ENCODE data around the gene ANKRD34C.

ANKRD34C gene

GRCh38 chr15:79248183-79248582 lies 34.3 kb upstream of the ANKRD34C start:
- no peak overlapping the region for H3K27ac ChIP-seq (ENCODE audit: low read depth, low read length)
- H3K79me1 ChIP-seq (ENCODE audit: low read length): no peaks in the 10 kb centered on the region
- no peak overlapping the region for H2BK120ac ChIP-seq (ENCODE audit: low read depth, low read length)
- H4K8ac ChIP-seq (ENCODE audit: low read depth, low read length): no peak overlapping the region
- H3K18ac ChIP-seq (ENCODE audit: low read length): no peak overlapping the region
- no peak overlapping the region for H2AK5ac ChIP-seq (ENCODE audit: low read length)
- no peak overlapping the region for H3K56ac ChIP-seq (ENCODE audit: low read length)
- no peak overlapping the region for H2BK5ac ChIP-seq (ENCODE audit: low read length)
- H3K79me2 ChIP-seq (ENCODE audit: control insufficient read depth, insufficient read depth, low read length): no peaks in the 10 kb centered on the region
- H3K9ac ChIP-seq (ENCODE audit: low read length): no peak overlapping the region
- no peaks in the 10 kb centered on the region for H3K27me3 ChIP-seq (ENCODE audit: insufficient read depth, low read length, poor library complexity)
- no peak for DNase-seq
- WGBS (ENCODE audit: extremely low coverage, insufficient coverage, low lambda C conversion rate): no CpG with 5 or more reads among the region's 2 CpGs
- H3K4me3 ChIP-seq (ENCODE audit: low read length): no peak overlapping the region
- H3K4ac ChIP-seq (ENCODE audit: low read depth, low read length): no peak overlapping the region
- H3K4me1 ChIP-seq (ENCODE audit: control insufficient read depth, low read depth, low read length): no peaks in the 10 kb centered on the region
- H3K36me3 ChIP-seq (ENCODE audit: control insufficient read depth, insufficient read depth, low read length): no peaks in the 10 kb centered on the region
- no peak overlapping the region for H2BK15ac ChIP-seq (replicated peaks; ENCODE audit: low read depth)
- H4K5ac ChIP-seq (ENCODE audit: low read length): no peak overlapping the region
- no peak overlapping the region for H3K23ac ChIP-seq (ENCODE audit: low read length)
- no peak overlapping the region for H3K4me2 ChIP-seq (ENCODE audit: low read length)

GRCh38 chr15:79257454-79257853 lies 25.1 kb upstream of the ANKRD34C start:
- Histone ChIP-seq H3K18ac (ENCODE audit: low read length) (no peak overlapping the region), H2BK5ac (ENCODE audit: low read length) (no peak overlapping the region), H4K5ac (ENCODE audit: low read length) (no peak overlapping the region), H3K4me3 (ENCODE audit: low read length) (no peak overlapping the region), H3K79me1 (ENCODE audit: low read length) (no peaks in the 10 kb centered on the region), H3K36me3 (ENCODE audit: control insufficient read depth, insufficient read depth, low read length) (no peaks in the 10 kb centered on the region), H4K8ac (ENCODE audit: low read depth, low read length) (no peak overlapping the region), H3K9ac (ENCODE audit: low read length) (no peak overlapping the region), H3K56ac (ENCODE audit: low read length) (no peak overlapping the region), H2AK5ac (ENCODE audit: low read length) (no peak overlapping the region), H3K23ac (ENCODE audit: low read length) (no peak overlapping the region), H3K4ac (ENCODE audit: low read depth, low read length) (no peak overlapping the region), H2BK120ac (ENCODE audit: low read depth, low read length) (no peak overlapping the region), H3K27ac (ENCODE audit: low read depth, low read length) (no peak overlapping the region), H3K4me1 (ENCODE audit: control insufficient read depth, low read depth, low read length) (no peaks in the 10 kb centered on the region), H3K79me2 (ENCODE audit: control insufficient read depth, insufficient read depth, low read length) (no peaks in the 10 kb centered on the region), H3K4me2 (ENCODE audit: low read length) (no peak overlapping the region), H3K27me3 (ENCODE audit: insufficient read depth, low read length, poor library complexity) (no peaks in the 10 kb centered on the region), H2BK15ac (replicated peaks; ENCODE audit: low read depth) (no peak overlapping the region)
- no peak for DNase-seq
- no CpG with 5 or more reads among the region's 8 CpGs for WGBS (ENCODE audit: extremely low coverage, insufficient coverage, low lambda C conversion rate)

- no CpG with 5 or more reads among the region's 1 CpG for WGBS (ENCODE audit: extremely low coverage, insufficient coverage, low lambda C conversion rate)
- no peak overlapping the region for H3K4me2 ChIP-seq (ENCODE audit: low read length)
- no peak for DNase-seq
These were observed 20.7 kb upstream of the ANKRD34C start for GRCh38 chr15:79261836-79262235.

GRCh38 chr15:79265167-79265566 lies 17.4 kb upstream of the ANKRD34C start:
- WGBS (ENCODE audit: extremely low coverage, insufficient coverage, low lambda C conversion rate): no CpG with 5 or more reads among the region's 4 CpGs
- H3K4me2 ChIP-seq (ENCODE audit: low read length): no peak overlapping the region
- DNase-seq: peak; percentile 11
- no peak overlapping the region for H3K4me3 ChIP-seq (ENCODE audit: low read length)
- no peak overlapping the region for H2BK120ac ChIP-seq (ENCODE audit: low read depth, low read length)
- no peaks in the 10 kb centered on the region for H3K79me1 ChIP-seq (ENCODE audit: low read length)
- no peak overlapping the region for H3K27ac ChIP-seq (ENCODE audit: low read depth, low read length)
- H2AK5ac ChIP-seq (ENCODE audit: low read length): no peak overlapping the region
- H4K8ac ChIP-seq (ENCODE audit: low read depth, low read length): no peak overlapping the region
- no peak overlapping the region for H3K56ac ChIP-seq (ENCODE audit: low read length)
- H3K79me2 ChIP-seq (ENCODE audit: control insufficient read depth, insufficient read depth, low read length): no peaks in the 10 kb centered on the region
- H3K18ac ChIP-seq (ENCODE audit: low read length): no peak overlapping the region
- H3K23ac ChIP-seq (ENCODE audit: low read length): no peak overlapping the region
- H3K36me3 ChIP-seq (ENCODE audit: control insufficient read depth, insufficient read depth, low read length): no peaks in the 10 kb centered on the region
- no peak overlapping the region for H4K5ac ChIP-seq (ENCODE audit: low read length)
- H2BK15ac ChIP-seq (replicated peaks; ENCODE audit: low read depth): no peak overlapping the region
- H3K27me3 ChIP-seq (ENCODE audit: insufficient read depth, low read length, poor library complexity): no peaks in the 10 kb centered on the region
- no peak overlapping the region for H2BK5ac ChIP-seq (ENCODE audit: low read length)
- no peaks in the 10 kb centered on the region for H3K4me1 ChIP-seq (ENCODE audit: control insufficient read depth, low read depth, low read length)
- no peak overlapping the region for H3K9ac ChIP-seq (ENCODE audit: low read length)
- no peak overlapping the region for H3K4ac ChIP-seq (ENCODE audit: low read depth, low read length)

More at GRCh38 chr15:79261836-79262235, 20.7 kb upstream of the ANKRD34C start:
- no peaks in the 10 kb centered on the region for H3K79me2 ChIP-seq (ENCODE audit: control insufficient read depth, insufficient read depth, low read length)
- no peaks in the 10 kb centered on the region for H3K27me3 ChIP-seq (ENCODE audit: insufficient read depth, low read length, poor library complexity)
- no peak overlapping the region for H2BK15ac ChIP-seq (replicated peaks; ENCODE audit: low read depth)
- H3K9ac ChIP-seq (ENCODE audit: low read length): no peak overlapping the region
- H3K18ac ChIP-seq (ENCODE audit: low read length): no peak overlapping the region
- no peak overlapping the region for H2AK5ac ChIP-seq (ENCODE audit: low read length)
- no peaks in the 10 kb centered on the region for H3K36me3 ChIP-seq (ENCODE audit: control insufficient read depth, insufficient read depth, low read length)
- no peak overlapping the region for H2BK5ac ChIP-seq (ENCODE audit: low read length)
- H4K8ac ChIP-seq (ENCODE audit: low read depth, low read length): no peak overlapping the region
- no peaks in the 10 kb centered on the region for H3K4me1 ChIP-seq (ENCODE audit: control insufficient read depth, low read depth, low read length)
- H4K5ac ChIP-seq (ENCODE audit: low read length): no peak overlapping the region
- H3K56ac ChIP-seq (ENCODE audit: low read length): no peak overlapping the region
- H3K4me3 ChIP-seq (ENCODE audit: low read length): no peak overlapping the region
- no peaks in the 10 kb centered on the region for H3K79me1 ChIP-seq (ENCODE audit: low read length)
- no peak overlapping the region for H2BK120ac ChIP-seq (ENCODE audit: low read depth, low read length)
- H3K23ac ChIP-seq (ENCODE audit: low read length): no peak overlapping the region
- H3K27ac ChIP-seq (ENCODE audit: low read depth, low read length): no peak overlapping the region
- H3K4ac ChIP-seq (ENCODE audit: low read depth, low read length): no peak overlapping the region

GRCh38 chr15:79265987-79266579 lies 16.4 kb upstream of the ANKRD34C start:
- Histone ChIP-seq H2AK5ac (ENCODE audit: low read length) (no peak overlapping the region), H3K23ac (ENCODE audit: low read length) (no peak overlapping the region), H3K79me1 (ENCODE audit: low read length) (no peaks in the 10 kb centered on the region), H3K18ac (ENCODE audit: low read length) (no peak overlapping the region), H3K27ac (ENCODE audit: low read depth, low read length) (no peak overlapping the region), H4K5ac (ENCODE audit: low read length) (no peak overlapping the region), H3K36me3 (ENCODE audit: control insufficient read depth, insufficient read depth, low read length) (no peaks in the 10 kb centered on the region), H3K4me1 (ENCODE audit: control insufficient read depth, low read depth, low read length) (no peaks in the 10 kb centered on the region), H3K27me3 (ENCODE audit: insufficient read depth, low read length, poor library complexity) (no peaks in the 10 kb centered on the region), H3K56ac (ENCODE audit: low read length) (no peak overlapping the region), H2BK120ac (ENCODE audit: low read depth, low read length) (no peak overlapping the region), H3K4me2 (ENCODE audit: low read length) (no peak overlapping the region), H3K4me3 (ENCODE audit: low read length) (no peak overlapping the region), H4K8ac (ENCODE audit: low read depth, low read length) (no peak overlapping the region), H2BK5ac (ENCODE audit: low read length) (no peak overlapping the region), H3K9ac (ENCODE audit: low read length) (no peak overlapping the region), H2BK15ac (replicated peaks; ENCODE audit: low read depth) (no peak overlapping the region), H3K79me2 (ENCODE audit: control insufficient read depth, insufficient read depth, low read length) (no peaks in the 10 kb centered on the region), H3K4ac (ENCODE audit: low read depth, low read length) (no peak overlapping the region)
- no CpG with 5 or more reads among the region's 3 CpGs for WGBS (ENCODE audit: extremely low coverage, insufficient coverage, low lambda C conversion rate)
- DNase-seq: no peak

Data from mesendoderm (in vitro differentiated cells).